Smooth muscle cell (in vitro differentiated cells): ENCODE data around the gene PRR15L. TPM values are rescaled to one million over a fixed set of nuclear protein-coding genes. Genes with fewer than 3 reads are reported as not detected.

Experiments used
- DNase-seq: peaks from one replicate; lab custom pipeline; 2025; ENCODE audit not compliant: unreplicated experiment; lab: John Stamatoyannopoulos, UW
- H2AFZ ChIP-seq: fragments of 200-600 bp; sonication (generic); 2 replicates; pipeline ENCODE4 v1.6.0; 2016; ENCODE audit warnings: antibody characterized with exemption, low read depth, mild to moderate bottlenecking
- H3F3A ChIP-seq: fragments of 200-600 bp; sonication (generic); 2 replicates; pipeline ENCODE4 v1.6.0; 2017; ENCODE audit warnings: antibody characterized with exemption, low read depth
- H3K27ac ChIP-seq: fragments of 200-600 bp; sonication (generic); 2 replicates; pipeline ENCODE4 v1.5.1; 2016; ENCODE audit warnings: low read depth, mild to moderate bottlenecking
- H3K27me3 ChIP-seq: fragments of 200-600 bp; sonication (generic); 2 replicates; pipeline ENCODE4 v1.6.1; 2016; ENCODE audit warnings: low read depth, mild to moderate bottlenecking
- H3K36me3 ChIP-seq: fragments of 200-600 bp; sonication (generic); 2 replicates; pipeline ENCODE4 v1.5.1; 2016; ENCODE audit warnings: low read depth
- H3K4me1 ChIP-seq: fragments of 200-600 bp; sonication (generic); 2 replicates; pipeline ENCODE4 v1.5.1; 2016; ENCODE audit warnings: low read depth
- H3K4me2 ChIP-seq: fragments of 200-600 bp; sonication (generic); 2 replicates; pipeline ENCODE4 v1.6.0; 2016; ENCODE audit warnings: mild to moderate bottlenecking
- H3K4me3 ChIP-seq: fragments of 200-600 bp; sonication (generic); 2 replicates; pipeline ENCODE4 v1.5.1; 2016; ENCODE audit warnings: mild to moderate bottlenecking
- H3K79me2 ChIP-seq: fragments of 200-600 bp; sonication (generic); 2 replicates; pipeline ENCODE4 v1.6.0; 2016; ENCODE audit warnings: low read depth, mild to moderate bottlenecking
- H3K9ac ChIP-seq: fragments of 200-600 bp; sonication (generic); 2 replicates; pipeline ENCODE4 v1.6.0; 2016; ENCODE audit warnings: low read depth
- H3K9me3 ChIP-seq: fragments of 200-600 bp; sonication (generic); replicated peaks from 2 replicates; pipeline ENCODE4 v1.5.1; 2016; ENCODE audit warnings: low read depth
- H4K20me1 ChIP-seq: fragments of 200-600 bp; sonication (generic); 2 replicates; pipeline ENCODE4 v1.6.0; 2016; ENCODE audit warnings: low read depth
- CTCF ChIP-seq: fragments of 200-600 bp; sonication (generic); IDR thresholded peaks from 2 replicates; pipeline ENCODE4 v1.5.1; 2017; ENCODE audit warnings: borderline replicate concordance, mild to moderate bottlenecking, antibody characterized with exemption; ENCODE audit not compliant: insufficient read depth, poor library complexity, severe bottlenecking
- WGBS: methylation state at CpG from one replicate; pipeline ENCODE4 v1.1.7; 2016; ENCODE audit warnings: low lambda C conversion rate; 5-methylcytosine and 5-hydroxymethylcytosine counted together
- polyA plus RNA-seq: library from polyadenylated mRNA; unstranded; fragments of >200 nt; fragmentation: Nextera tagmentation; extraction: Ambion mirVana; gene quantifications from 2 replicates; pipeline ENCODE4 v1.2.1, GENCODE V29; 2016
- total RNA-seq: library from RNA; depleted of rRNA; stranded (reverse); fragments of >200 nt; gene quantifications from 2 replicates; pipeline ENCODE4 v1.2.3, GENCODE V29; 2014

PRR15L gene
- total and polyA plus RNA-seq, 2 experiments from 2014 or later = not detected

GRCh38 chr17:47959825-47960655, 2.4 kb upstream of the PRR15L start:
- H3K27me3 ChIP-seq = no peaks in the 10 kb centered on the region
- no peaks in the 10 kb centered on the region for H3K36me3 ChIP-seq
- H3K27ac ChIP-seq = no peak overlapping the region
- TF ChIP-seq CTCF = no peak
- no peaks in the 10 kb centered on the region for H3K79me2 ChIP-seq
- H2AFZ ChIP-seq = no peak overlapping the region
- WGBS = 67% methylated on average over 8 of the region's 8 CpGs
- H3K4me2 ChIP-seq = no peak overlapping the region
- no peak overlapping the region for H3K9ac ChIP-seq
- no peaks in the 10 kb centered on the region for H3F3A ChIP-seq
- H3K4me3 ChIP-seq = no peak overlapping the region
- H3K9me3 ChIP-seq = no peaks in the 10 kb centered on the region
- no peaks in the 10 kb centered on the region for H4K20me1 ChIP-seq
- peaks cover 12% of the 10 kb centered on the region for H3K4me1 ChIP-seq
- DNase-seq = no peak

DNA sequence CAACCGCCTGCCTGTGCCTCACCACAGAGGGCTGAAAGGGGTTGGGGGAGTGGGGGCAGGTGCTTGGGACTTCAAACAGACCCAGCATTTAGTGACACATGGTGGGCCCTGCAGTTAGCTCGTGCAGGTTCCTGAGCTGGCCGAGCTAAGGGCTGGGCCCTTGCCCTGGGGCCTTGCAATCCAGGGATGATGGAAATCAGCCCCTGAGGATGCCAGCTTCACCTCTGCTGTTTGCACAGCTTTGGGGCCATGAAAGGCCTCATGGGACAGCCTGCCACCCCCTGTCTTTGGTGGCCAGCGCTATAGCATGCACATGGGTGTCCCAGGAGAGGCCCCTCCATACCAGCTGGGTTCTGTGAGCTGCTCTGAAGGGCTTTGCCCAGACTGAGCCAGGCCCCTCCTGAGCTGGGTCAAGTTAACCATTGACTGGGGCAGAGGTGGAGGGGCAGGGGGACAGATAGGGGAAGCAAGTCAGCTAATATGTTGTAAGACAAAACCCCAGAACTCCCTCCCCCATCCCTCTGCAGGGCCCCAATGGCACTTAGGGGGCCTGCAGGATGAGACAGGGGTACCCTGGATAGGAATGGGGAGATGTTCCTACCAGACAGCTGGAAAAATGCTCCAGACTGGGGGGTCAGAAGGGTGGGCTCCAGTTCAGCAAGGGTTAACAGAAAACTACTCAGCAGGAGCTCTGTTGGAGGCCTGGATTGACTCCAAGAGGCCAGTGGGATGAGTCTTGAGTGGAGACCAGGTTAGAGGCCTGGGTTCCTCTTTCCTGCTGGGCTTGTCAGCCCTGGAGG, 692 bp downstream of the PRR15L start:
- Histone ChIP-seq H3K79me2 (no peaks in the 10 kb centered on the region), H3K27ac (no peak overlapping the region), H3K4me1 (peaks cover 12% of the 10 kb centered on the region), H4K20me1 (no peaks in the 10 kb centered on the region), H3F3A (no peaks in the 10 kb centered on the region), H3K4me2 (no peak overlapping the region), H2AFZ (no peak overlapping the region), H3K9me3 (no peaks in the 10 kb centered on the region), H3K36me3 (no peaks in the 10 kb centered on the region), H3K27me3 (no peaks in the 10 kb centered on the region), H3K4me3 (peak overlapping the region; percentile 45), H3K9ac (no peak overlapping the region)
- TF ChIP-seq CTCF = no peak
- no peak for DNase-seq
- WGBS = 70% methylated on average over 4 of the region's 4 CpGs

- peak overlapping the region; percentile 45 for H3K4me3 ChIP-seq
- WGBS = 93% methylated on average over 7 of the region's 7 CpGs
- H3K27me3 ChIP-seq = no peaks in the 10 kb centered on the region
- no peak overlapping the region for H3K4me2 ChIP-seq
- H3K79me2 ChIP-seq = no peaks in the 10 kb centered on the region
- H3K27ac ChIP-seq = no peak overlapping the region
- H2AFZ ChIP-seq = no peak overlapping the region
- no peaks in the 10 kb centered on the region for H4K20me1 ChIP-seq
- no peak overlapping the region for H3K9ac ChIP-seq
- peaks cover 12% of the 10 kb centered on the region for H3K4me1 ChIP-seq
- no peak for DNase-seq
- no peaks in the 10 kb centered on the region for H3K9me3 ChIP-seq
- TF ChIP-seq CTCF = no peak
- H3F3A ChIP-seq = no peaks in the 10 kb centered on the region
- no peaks in the 10 kb centered on the region for H3K36me3 ChIP-seq
These were observed 1.9 kb downstream of the PRR15L start for GRCh38 chr17:47955497-47956461.
